Measurements from ENCODE around the gene EREG. TPM values are rescaled to one million over a fixed set of nuclear protein-coding genes. Genes with fewer than 3 reads are reported as not detected.

The EREG gene
- total and polyA plus RNA-seq, 2 of the 8 experiments (the other 6 are each of a cell fraction or from before 2014, with no cell fraction given), result not detected

DNA sequence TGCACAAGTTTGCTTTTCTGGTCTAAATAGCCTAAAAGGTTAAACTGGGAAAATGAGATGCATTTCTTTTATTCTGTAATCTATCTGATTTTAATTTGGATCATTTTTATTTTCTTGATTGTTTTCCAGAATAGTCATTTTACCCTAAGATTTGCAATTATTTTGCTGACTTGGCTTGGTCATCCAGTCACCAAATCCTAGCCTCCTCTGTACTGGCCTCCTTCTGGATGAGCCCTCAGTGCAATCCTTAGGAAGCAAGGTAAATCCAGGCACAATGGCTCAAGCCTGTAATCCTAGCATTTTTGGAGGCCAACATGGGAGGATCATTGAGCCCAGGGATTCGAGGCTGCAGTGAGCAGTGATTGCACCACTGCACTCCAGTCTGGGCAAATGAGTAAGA lies 9.2 kb downstream of the EREG start:
- Histone ChIP-seq H2BK12ac (ENCODE audit: low read depth, low read length) (no peak overlapping the region), H3K36me3 (ENCODE audit: control insufficient read depth in 2 of 4, insufficient read depth in 4 of 4, low read length in 3 of 4) (no peaks in the 10 kb centered on the region), H3K9ac (replicated peaks in 1 of 4; ENCODE audit: extremely low read depth in 1 of 4, low read depth in 3 of 4, low read length in 3 of 4) (no peak overlapping the region), H3K9me3 (ENCODE audit: insufficient read depth in 2 of 2, low read depth in 1 of 2, low read length in 1 of 2) (no peaks in the 10 kb centered on the region), H2BK20ac (ENCODE audit: low read length) (no peak overlapping the region), H2BK120ac (replicated peaks; ENCODE audit: low read depth, low read length) (no peak overlapping the region), H3K4ac (replicated peaks; ENCODE audit: insufficient read length, low read depth, low read length) (no peak overlapping the region), H4K5ac (ENCODE audit: insufficient read length, low read depth, low read length) (no peak overlapping the region), H4K91ac (replicated peaks; ENCODE audit: insufficient read length, low read length) (no peak overlapping the region), H3K79me2 (ENCODE audit: control insufficient read depth in 1 of 2, insufficient read depth in 2 of 2, low read length in 2 of 2) (no peaks in the 10 kb centered on the region), H2AFZ (ENCODE audit: low read length) (no peak overlapping the region), H2BK15ac (ENCODE audit: low read length) (no peak overlapping the region), H2BK5ac (ENCODE audit: low read depth, low read length) (no peak overlapping the region), H4K20me1 (replicated peaks in 1 of 2; ENCODE audit: control insufficient read depth in 1 of 2, insufficient read depth in 2 of 2, low read length in 2 of 2) (no peaks in the 10 kb centered on the region), H3K27ac (ENCODE audit: low read depth, low read length) (no peak overlapping the region), H3K14ac (ENCODE audit: insufficient read length) (no peak overlapping the region), H3K23me2 (ENCODE audit: low read depth, low read length) (no peaks in the 10 kb centered on the region), H3K23ac (ENCODE audit: insufficient read length) (no peak overlapping the region), H4K8ac (ENCODE audit: extremely low read depth, insufficient read depth, low read length) (no peak overlapping the region), H3K79me1 (ENCODE audit: low read depth, low read length) (no peaks in the 10 kb centered on the region), H3K18ac (ENCODE audit: extremely low read depth, low read length) (no peak overlapping the region), H3K4me2 (ENCODE audit: insufficient read depth in 1 of 2, low read depth in 2 of 2, low read length in 2 of 2) (no peak overlapping the region), H3K27me3 (replicated peaks in 1 of 4; ENCODE audit: control insufficient read depth in 3 of 4, extremely low read depth in 1 of 4, insufficient read depth in 3 of 4, low read length in 3 of 4) (peaks cover 0 to 1% (median 0%) of the 10 kb centered on the region in 4 experiments; a peak in 1 of 7 replicates), H2AK5ac (ENCODE audit: low read depth, low read length) (no peak overlapping the region), H3K56ac (replicated peaks; ENCODE audit: insufficient read length, low read depth, low read length) (no peak overlapping the region), H3K4me1 (replicated peaks in 1 of 4; ENCODE audit: control insufficient read depth in 3 of 4, insufficient read depth in 4 of 4, low read length in 3 of 4) (no peaks in the 10 kb centered on the region), H3K4me3 (ENCODE audit: extremely low read depth in 1 of 4, insufficient read depth in 2 of 4, low read depth in 3 of 4, low read length in 4 of 4) (no peak overlapping the region)
- TF ChIP-seq KDM4A (IDR thresholded peaks at IDR 0.05; ENCODE audit: low read depth, low read length, severe bottlenecking) (no peak), RBBP5 (IDR thresholded peaks at IDR 0.05; ENCODE audit: borderline replicate concordance, low read depth, low read length) (no peak), CBX5 (IDR thresholded peaks at IDR 0.05; ENCODE audit: low read depth, low read length) (no peak), POLR2A (IDR thresholded peaks at IDR 0.05; ENCODE audit: control extremely low read depth in 1 of 2, low read depth in 2 of 2, low read length in 2 of 2) (no peak), POU5F1 (IDR thresholded peaks at IDR 0.05; ENCODE audit: low read depth, low read length) (no peak), SRF (IDR thresholded peaks at IDR 0.05; ENCODE audit: low read depth, low read length) (no peak), RAD21 (IDR thresholded peaks at IDR 0.05 in 1 of 2, conservative IDR thresholded peaks at IDR 0.05 in 1 of 2; ENCODE audit: low read depth in 2 of 2, low read length in 2 of 2) (no peak), JUND (IDR thresholded peaks at IDR 0.05; ENCODE audit: low read length) (no peak)
- TF ChIP-seq, protein P1, sequence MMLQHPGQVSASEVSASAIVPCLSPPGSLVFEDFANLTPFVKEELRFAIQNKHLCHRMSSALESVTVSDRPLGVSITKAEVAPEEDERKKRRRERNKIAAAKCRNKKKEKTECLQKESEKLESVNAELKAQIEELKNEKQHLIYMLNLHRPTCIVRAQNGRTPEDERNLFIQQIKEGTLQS (IDR thresholded peaks at IDR 0.05; ENCODE audit: insufficient read depth, low read depth, low read length), result no peak
- no peak for FAIRE-seq
- WGBS, 2 experiments (ENCODE audit: extremely low coverage in 1 of 2, insufficient coverage in 1 of 2, insufficient read length in 1 of 2, insufficient replicate concordance in 2 of 2, low coverage in 1 of 2, low lambda C conversion rate in 2 of 2, missing lambda C conversion rate in 1 of 2), result 69% methylated on average over 1 of the region's 1 CpG; no CpG with 5 or more reads in 1 of the 2 experiments
- ChIA-PET CTCF (ENCODE audit: partially characterized antibody) (interaction anchor here (0.9 to 3.4 kb wide), 2 partner anchors 298 to 301 kb away, joined by 3 to 14 read pairs; no protein-coding TSS in a partner anchor), POLR2A (ENCODE audit: partially characterized antibody) (no interaction called here)
- no peak for DNase-seq (ENCODE audit: low read depth in 1 of 2, low spot score in 2 of 2)
